SK-N-SH treated with all-trans-retinoic acid at 6 μM for 48 hours (cell line): ENCODE results near the gene ADRA2C.

Source experiments
- GLIS3 ChIP-seq: fragments of 250-450 bp; sonication (Bioruptor Pico); IDR thresholded peaks from 2 replicates; pipeline ENCODE4 v1.5.0; 2020; ENCODE audit warnings: mild to moderate bottlenecking, moderate library complexity
- OSR1 ChIP-seq: fragments of 250-450 bp; sonication (Bioruptor Pico); IDR thresholded peaks from 2 replicates; pipeline ENCODE4 v1.8.0; 2022; ENCODE audit warnings: moderate library complexity, mild to moderate bottlenecking, inconsistent platforms
- ZNF70 ChIP-seq: fragments of 450-650 bp; formaldehyde crosslinking; IDR thresholded peaks from 2 replicates; pipeline ENCODE4 v1.5.0; 2020; ENCODE audit warnings: mild to moderate bottlenecking, moderate library complexity
- TF ChIP-seq, protein P1 (sequence below): fragments of 250-450 bp; sonication (Bioruptor Pico); IDR thresholded peaks from 2 replicates; pipeline ENCODE4 v1.8.0; 2020; ENCODE audit warnings: mild to moderate bottlenecking, moderate library complexity, borderline replicate concordance

DNA sequence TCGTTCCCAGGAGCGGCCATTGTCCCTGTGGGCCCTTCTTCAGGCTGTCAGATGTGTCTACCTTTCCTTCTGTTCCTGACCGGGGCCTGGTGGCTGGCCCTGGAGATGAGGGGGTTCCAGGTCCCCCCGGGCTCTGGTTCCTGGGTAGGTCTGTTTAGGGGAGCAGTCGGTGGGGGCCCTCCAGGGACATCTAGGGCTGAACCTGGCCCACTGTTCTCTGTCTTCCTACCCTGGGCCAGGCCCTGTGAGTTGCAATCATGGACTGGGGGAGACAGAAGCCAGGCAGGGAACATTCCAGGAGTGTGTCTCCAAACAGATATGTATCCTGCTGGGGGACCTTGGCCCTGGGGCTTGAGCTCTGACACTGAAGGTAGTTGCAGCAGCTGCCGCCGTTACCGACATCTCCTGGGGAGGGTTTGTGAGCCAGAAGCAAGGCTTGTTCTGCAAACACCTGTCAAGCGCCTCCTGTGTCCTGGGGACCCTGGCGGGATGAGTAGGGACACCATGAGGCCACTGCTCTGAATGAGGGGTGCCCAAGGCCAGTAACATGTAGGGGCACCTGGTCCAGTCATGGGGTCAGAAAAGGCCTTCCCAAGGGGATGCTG, 49.5 kb upstream of the ADRA2C start:
- TF ChIP-seq, protein P1, sequence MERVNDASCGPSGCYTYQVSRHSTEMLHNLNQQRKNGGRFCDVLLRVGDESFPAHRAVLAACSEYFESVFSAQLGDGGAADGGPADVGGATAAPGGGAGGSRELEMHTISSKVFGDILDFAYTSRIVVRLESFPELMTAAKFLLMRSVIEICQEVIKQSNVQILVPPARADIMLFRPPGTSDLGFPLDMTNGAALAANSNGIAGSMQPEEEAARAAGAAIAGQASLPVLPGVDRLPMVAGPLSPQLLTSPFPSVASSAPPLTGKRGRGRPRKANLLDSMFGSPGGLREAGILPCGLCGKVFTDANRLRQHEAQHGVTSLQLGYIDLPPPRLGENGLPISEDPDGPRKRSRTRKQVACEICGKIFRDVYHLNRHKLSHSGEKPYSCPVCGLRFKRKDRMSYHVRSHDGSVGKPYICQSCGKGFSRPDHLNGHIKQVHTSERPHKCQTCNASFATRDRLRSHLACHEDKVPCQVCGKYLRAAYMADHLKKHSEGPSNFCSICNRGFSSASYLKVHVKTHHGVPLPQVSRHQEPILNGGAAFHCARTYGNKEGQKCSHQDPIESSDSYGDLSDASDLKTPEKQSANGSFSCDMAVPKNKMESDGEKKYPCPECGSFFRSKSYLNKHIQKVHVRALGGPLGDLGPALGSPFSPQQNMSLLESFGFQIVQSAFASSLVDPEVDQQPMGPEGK (CRISPR knock-in tag), result no peak
- no peak for TF ChIP-seq GLIS3 (CRISPR knock-in tag)
- no peak for TF ChIP-seq ZNF70 (CRISPR knock-in tag)
- no peak for TF ChIP-seq OSR1 (CRISPR knock-in tag)
